HG03520 (cell line): ENCODE results near the gene TCF19.
"Not testable (repeated sequence)": the region's sequence is repeated elsewhere in the genome, so short reads cannot be mapped to it uniquely, and the experiment has no call there.

Experiments used
- ATAC-seq: cut with Tn5 transposase; IDR thresholded peaks from one replicate; pipeline ENCODE4 v1.9.1; 2021; ENCODE audit warnings: mild to moderate bottlenecking, moderate library complexity; ENCODE audit not compliant: unreplicated experiment

TCF19 gene

GRCh38 chr6:31178143-31179041 lies 20.0 kb downstream of the TCF19 start:
- ATAC-seq, result no peak

- no peak for ATAC-seq
Observed at GRCh38 chr6:31179042-31179386, 20.6 kb downstream of the TCF19 start.

GRCh38 chr6:31179896-31180295 lies 21.5 kb downstream of the TCF19 start:
- ATAC-seq, result no peak

GRCh38 chr6:31180500-31180899 lies 22.1 kb downstream of the TCF19 start:
- ATAC-seq, result peak; percentile 88

GRCh38 chr6:31183287-31183686 lies 24.9 kb downstream of the TCF19 start:
- not testable (repeated sequence) for ATAC-seq

- ATAC-seq, result not testable (repeated sequence)
Observed at GRCh38 chr6:31183859-31184258, 25.5 kb downstream of the TCF19 start.

- ATAC-seq, result not testable (repeated sequence)
Observed at GRCh38 chr6:31185695-31186051, 27.3 kb downstream of the TCF19 start.

- no peak for ATAC-seq
Observed at GRCh38 chr6:31186052-31186734, 27.8 kb downstream of the TCF19 start.

GRCh38 chr6:31187780-31188194 lies 29.4 kb downstream of the TCF19 start:
- no peak for ATAC-seq

GRCh38 chr6:31189223-31189622 lies 30.8 kb downstream of the TCF19 start:
- ATAC-seq, result not testable (repeated sequence)

GRCh38 chr6:31190488-31190887 lies 32.1 kb downstream of the TCF19 start:
- no peak for ATAC-seq

GRCh38 chr6:31192431-31193105 lies 34.2 kb downstream of the TCF19 start:
- not testable (repeated sequence) for ATAC-seq

- ATAC-seq, result no peak
Observed at GRCh38 chr6:31193206-31193605, 34.8 kb downstream of the TCF19 start.

GRCh38 chr6:31194061-31194834 lies 35.9 kb downstream of the TCF19 start:
- ATAC-seq, result no peak

- not testable (repeated sequence) for ATAC-seq
Observed at GRCh38 chr6:31195308-31195979, 37.1 kb downstream of the TCF19 start.

- not testable (repeated sequence) for ATAC-seq
Observed at GRCh38 chr6:31196251-31197022, 38.0 kb downstream of the TCF19 start.

- ATAC-seq, result peak; percentile 54
Observed at GRCh38 chr6:31197559-31198305, 39.3 kb downstream of the TCF19 start.

- ATAC-seq, result not testable (repeated sequence)
Observed at GRCh38 chr6:31199105-31199452, 40.7 kb downstream of the TCF19 start.
